K562 (cell line): Measurements from ENCODE around the gene SLC16A5. TPM values are rescaled to one million over a fixed set of nuclear protein-coding genes. Genes with fewer than 3 reads are reported as not detected.

Source experiments
- ARID1B ChIP-seq: fragments of 450-650 bp; IDR thresholded peaks from 2 replicates; pipeline ENCODE4 v1.6.1; 2016; ENCODE audit warnings: antibody characterized with exemption, mild to moderate bottlenecking, inconsistent platforms
- EGR1 ChIP-seq: fragments of 450-650 bp; conservative IDR thresholded peaks from 2 replicates; pipeline ENCODE4 v1.6.1; 2017; ENCODE audit warnings: mild to moderate bottlenecking
- EHMT2 ChIP-seq: fragments of 450-650 bp; IDR thresholded peaks from 2 replicates; pipeline ENCODE4 v1.6.1; 2018; ENCODE audit warnings: antibody characterized with exemption
- FOXK2 ChIP-seq, 2 experiments: fragments of 450-650 bp; IDR thresholded peaks in 1 of 2; conservative IDR thresholded peaks in 1 of 2; 2 replicates each; pipeline ENCODE4 v1.6.1; 2016; ENCODE audit warnings: low read depth in 2 of 2, mild to moderate bottlenecking in 1 of 2
- GATAD2B ChIP-seq: fragments of 450-650 bp; IDR thresholded peaks from 2 replicates; pipeline ENCODE4 v1.6.1; 2017; ENCODE audit warnings: mild to moderate bottlenecking, borderline replicate concordance
- HDAC3 ChIP-seq: fragments of 450-650 bp; IDR thresholded peaks from 2 replicates; pipeline ENCODE4 v1.6.1; 2018; ENCODE audit warnings: borderline replicate concordance, mild to moderate bottlenecking, moderate library complexity; ENCODE audit not compliant: partially characterized antibody
- LEF1 ChIP-seq: fragments of 450-650 bp; IDR thresholded peaks from 2 replicates; pipeline ENCODE4 v1.6.1; 2016; ENCODE audit warnings: mild to moderate bottlenecking
- MCM7 ChIP-seq, 2 experiments: fragments of 450-650 bp; IDR thresholded peaks; 2 replicates each; pipeline ENCODE4 v1.6.1; 2016 to 2018
- MEIS2 ChIP-seq: fragments of 450-650 bp; IDR thresholded peaks from 2 replicates; pipeline ENCODE4 v1.6.1; 2014; ENCODE audit warnings: mild to moderate bottlenecking; ENCODE audit not compliant: partially characterized antibody
- MXI1 ChIP-seq: IDR thresholded peaks from 2 replicates; pipeline ENCODE4 v1.6.1; 2011; ENCODE audit warnings: low read depth, mild to moderate bottlenecking, improper control_type of control experiment, low read length
- NCOA1 ChIP-seq: fragments of 450-650 bp; IDR thresholded peaks from 2 replicates; pipeline ENCODE4 v1.6.1; 2016; ENCODE audit warnings: low read depth
- PURB ChIP-seq: sonication (generic); formaldehyde crosslinking; IDR thresholded peaks from 2 replicates; pipeline ENCODE4 v1.9.0; 2021; ENCODE audit warnings: low read depth, mild to moderate bottlenecking, missing genetic modification reagents
- RBFOX2 ChIP-seq: fragments of 200-400 bp; formaldehyde crosslinking; IDR thresholded peaks from 2 replicates; pipeline ENCODE4 v1.6.1; 2017; ENCODE audit warnings: low read depth, mild to moderate bottlenecking, low read length, moderate library complexity
- SIN3B ChIP-seq: fragments of 450-650 bp; IDR thresholded peaks from 2 replicates; pipeline ENCODE4 v1.6.1; 2017; ENCODE audit warnings: low read depth, mild to moderate bottlenecking, moderate library complexity
- STAT5A ChIP-seq: IDR thresholded peaks from 2 replicates; pipeline ENCODE4 v1.6.1; 2012; ENCODE audit warnings: low read length, inconsistent platforms, borderline replicate concordance
- THRB ChIP-seq: fragments of 450-650 bp; formaldehyde crosslinking; conservative IDR thresholded peaks from 2 replicates; pipeline ENCODE4 v1.4.0; 2022; ENCODE audit warnings: mild to moderate bottlenecking, missing genetic modification characterization
- ZBTB2 ChIP-seq: fragments of 450-650 bp; IDR thresholded peaks from 2 replicates; pipeline ENCODE4 v1.6.1; 2016; ENCODE audit warnings: antibody characterized with exemption
- ZBTB7A ChIP-seq: IDR thresholded peaks from 2 replicates; pipeline ENCODE4 v1.6.1; 2011; ENCODE audit warnings: low read depth, mild to moderate bottlenecking, low read length, moderate library complexity, borderline replicate concordance; ENCODE audit not compliant: control insufficient read depth
- ZBTB8A ChIP-seq: fragments of 450-650 bp; IDR thresholded peaks from 2 replicates; pipeline ENCODE4 v1.6.1; 2018; ENCODE audit warnings: mild to moderate bottlenecking, moderate library complexity; ENCODE audit not compliant: partially characterized antibody
- ZNF41 ChIP-seq: fragments of 250-450 bp; sonication (Bioruptor Pico); conservative IDR thresholded peaks from 2 replicates; pipeline ENCODE4 v1.4.0; 2020; ENCODE audit warnings: mild to moderate bottlenecking
- ZNF696 ChIP-seq: fragments of 250-450 bp; sonication (Bioruptor Pico); conservative IDR thresholded peaks from 2 replicates; pipeline ENCODE4 v1.4.0; 2020; ENCODE audit warnings: mild to moderate bottlenecking, moderate library complexity
- ZNF707 ChIP-seq: fragments of 250-450 bp; sonication (Bioruptor Pico); conservative IDR thresholded peaks from 2 replicates; pipeline ENCODE4 v1.8.0; 2022; ENCODE audit warnings: inconsistent platforms, mild to moderate bottlenecking, moderate library complexity
- polyA plus RNA-seq, 8 experiments: library from polyadenylated mRNA; depleted of rRNA in 4 of 8; stranded (reverse) in 5 of 8; unstranded in 3 of 8; fragments of >200 nt; fragmentation: Nextera tagmentation in 2 of 8; fragmentation: Illumina TruSeq in 1 of 8; extraction: Ambion mirVana in 2 of 8; extraction: Trizol in 1 of 8; gene quantifications; 2 replicates each; pipeline versions ENCODE4 v1.2.1 to v1.2.3, GENCODE V29; 2011 to 2014; ENCODE audit warnings: inconsistent platforms in 1 of 8, missing spikeins in 1 of 8
- total RNA-seq, 7 experiments: library from RNA; depleted of rRNA in 6 of 7; stranded (reverse); fragments of >200 nt in 6 of 7; fragmentation: Illumina TruSeq in 2 of 7; extraction: Trizol in 2 of 7; gene quantifications; 2 replicates each; pipeline versions ENCODE4 v1.2.1 to v1.2.3, GENCODE V29; 2011 to 2021; ENCODE audit warnings: low replicate concordance in 1 of 7
- TF ChIP-seq, protein P1 (sequence below): fragments of 450-650 bp; IDR thresholded peaks from 2 replicates; pipeline ENCODE4 v1.6.1; 2018; ENCODE audit not compliant: partially characterized antibody

Gene SLC16A5
- total and polyA plus RNA-seq, 9 of the 15 experiments (the other 6 are each of a cell fraction or from before 2014, with no cell fraction given), result 0.06 to 2.6 (median 0.91) TPM

- TF ChIP-seq PURB (CRISPR knock-in tag), result no peak
- no peak for TF ChIP-seq GATAD2B
- no peak for TF ChIP-seq ZBTB8A
- no peak for TF ChIP-seq ZNF707 (CRISPR knock-in tag)
- TF ChIP-seq, protein P1, sequence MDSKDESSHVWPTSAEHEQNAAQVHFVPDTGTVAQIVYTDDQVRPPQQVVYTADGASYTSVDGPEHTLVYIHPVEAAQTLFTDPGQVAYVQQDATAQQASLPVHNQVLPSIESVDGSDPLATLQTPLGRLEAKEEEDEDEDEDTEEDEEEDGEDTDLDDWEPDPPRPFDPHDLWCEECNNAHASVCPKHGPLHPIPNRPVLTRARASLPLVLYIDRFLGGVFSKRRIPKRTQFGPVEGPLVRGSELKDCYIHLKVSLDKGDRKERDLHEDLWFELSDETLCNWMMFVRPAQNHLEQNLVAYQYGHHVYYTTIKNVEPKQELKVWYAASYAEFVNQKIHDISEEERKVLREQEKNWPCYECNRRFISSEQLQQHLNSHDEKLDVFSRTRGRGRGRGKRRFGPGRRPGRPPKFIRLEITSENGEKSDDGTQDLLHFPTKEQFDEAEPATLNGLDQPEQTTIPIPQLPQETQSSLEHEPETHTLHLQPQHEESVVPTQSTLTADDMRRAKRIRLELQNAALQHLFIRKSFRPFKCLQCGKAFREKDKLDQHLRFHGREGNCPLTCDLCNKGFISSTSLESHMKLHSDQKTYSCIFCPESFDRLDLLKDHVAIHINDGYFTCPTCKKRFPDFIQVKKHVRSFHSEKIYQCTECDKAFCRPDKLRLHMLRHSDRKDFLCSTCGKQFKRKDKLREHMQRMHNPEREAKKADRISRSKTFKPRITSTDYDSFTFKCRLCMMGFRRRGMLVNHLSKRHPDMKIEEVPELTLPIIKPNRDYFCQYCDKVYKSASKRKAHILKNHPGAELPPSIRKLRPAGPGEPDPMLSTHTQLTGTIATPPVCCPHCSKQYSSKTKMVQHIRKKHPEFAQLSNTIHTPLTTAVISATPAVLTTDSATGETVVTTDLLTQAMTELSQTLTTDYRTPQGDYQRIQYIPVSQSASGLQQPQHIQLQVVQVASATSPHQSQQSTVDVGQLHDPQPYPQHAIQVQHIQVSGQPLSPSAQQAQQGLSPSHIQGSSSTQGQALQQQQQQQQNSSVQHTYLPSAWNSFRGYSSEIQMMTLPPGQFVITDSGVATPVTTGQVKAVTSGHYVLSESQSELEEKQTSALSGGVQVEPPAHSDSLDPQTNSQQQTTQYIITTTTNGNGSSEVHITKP, result no peak
- no peak for TF ChIP-seq RBFOX2
- peak; percentile 50; the same call in 1 of the 2 replicates for TF ChIP-seq EHMT2
- peak in 1 of 2 experiments; percentile 83; a peak in 1 of 4 replicates for TF ChIP-seq MCM7 (IDR thresholded peaks at IDR 0.05)
- TF ChIP-seq HDAC3, result no peak
- TF ChIP-seq MEIS2, result no peak
- TF ChIP-seq THRB (CRISPR knock-in tag), result 0 out of 2 replicates have a peak, but pooled peaks have one; percentile 7
- peak; percentile 44; the same call in 1 of the 2 replicates for TF ChIP-seq LEF1
- peak; percentile 75 for TF ChIP-seq ARID1B
- TF ChIP-seq STAT5A, result no peak
- TF ChIP-seq EGR1, result no peak
- TF ChIP-seq MXI1, result no peak
- TF ChIP-seq FOXK2 (conservative IDR thresholded peaks at IDR 0.05 in 1 of 2, IDR thresholded peaks at IDR 0.05 in 1 of 2; ENCODE audit: low read depth in 2 of 2), result peak; percentile 44 to 47; a peak in 2 of 4 replicates
- peak; percentile 30; the same call in 1 of the 2 replicates for TF ChIP-seq NCOA1
- 0 out of 2 replicates have a peak, but pooled peaks have one; percentile 13 for TF ChIP-seq ZBTB7A
- TF ChIP-seq ZNF41 (CRISPR knock-in tag), result no peak
- TF ChIP-seq SIN3B, result no peak
- peak; percentile 94 for TF ChIP-seq ZBTB2
- no peak for TF ChIP-seq ZNF696
Observed at GRCh38 chr17:75091855-75092327, 4.1 kb downstream of the SLC16A5 start (continued).
